Stimulated activated CD4-positive, alpha-beta T cell treated with anti-CD3 and anti-CD28 coated beads, Interleukin-1b, Interleukin-23, amount 100 ng/mL, for 48 hours (primary cell): ENCODE measurements around the gene PTTG2.
A peak's percentile ranks its signal among the peaks of the same experiment; 100 is the strongest.
"Not testable (repeated sequence)": the region's sequence is repeated elsewhere in the genome, so short reads cannot be mapped to it uniquely, and the experiment has no call there.

Experiments used
- DNase-seq: peaks from one replicate; pipeline ENCODE4 v3.0.0-alpha.2; 2020

PTTG2 gene

GRCh38 chr4:37958932-37959331 lies 1.3 kb upstream of the PTTG2 start:
- DNase-seq: no peak

GRCh38 chr4:37960679-37961450 lies 667 bp downstream of the PTTG2 start:
- DNase-seq: no peak

- no peak for DNase-seq
Observed at GRCh38 chr4:37964734-37965457, 4.7 kb downstream of the PTTG2 start.

GRCh38 chr4:37966044-37966443 lies 5.8 kb downstream of the PTTG2 start:
- no peak for DNase-seq

- no peak for DNase-seq
Observed at GRCh38 chr4:37967736-37968135, 7.5 kb downstream of the PTTG2 start.

- no peak for DNase-seq
Observed at GRCh38 chr4:37968747-37969146, 8.5 kb downstream of the PTTG2 start.

- peak; percentile 71 for DNase-seq
Observed at GRCh38 chr4:37970702-37971101, 10.5 kb downstream of the PTTG2 start.

- no peak for DNase-seq
Observed at GRCh38 chr4:37971202-37971601, 11.0 kb downstream of the PTTG2 start.

- DNase-seq: no peak
Observed at GRCh38 chr4:37973441-37973840, 13.2 kb downstream of the PTTG2 start.

GRCh38 chr4:37975321-37975822 lies 15.2 kb downstream of the PTTG2 start:
- not testable (repeated sequence) for DNase-seq

- no peak for DNase-seq
Observed at GRCh38 chr4:37976507-37976906, 16.3 kb downstream of the PTTG2 start.

- DNase-seq: peak; percentile 74
Observed at GRCh38 chr4:37976991-37977470, 16.8 kb downstream of the PTTG2 start.

- DNase-seq: peak; percentile 71
Observed at GRCh38 chr4:37977471-37978247, 17.5 kb downstream of the PTTG2 start.

- DNase-seq: peak; percentile 28
Observed at GRCh38 chr4:37978248-37978924, 18.2 kb downstream of the PTTG2 start.

- DNase-seq: no peak
Observed at GRCh38 chr4:37980246-37980645, 20.0 kb downstream of the PTTG2 start.

- DNase-seq: no peak
Observed at GRCh38 chr4:37981425-37981824, 21.2 kb downstream of the PTTG2 start.

GRCh38 chr4:37981844-37982720 lies 21.9 kb downstream of the PTTG2 start:
- DNase-seq: no peak

GRCh38 chr4:37982736-37983135 lies 22.5 kb downstream of the PTTG2 start:
- no peak for DNase-seq

GRCh38 chr4:37983951-37984350 lies 23.8 kb downstream of the PTTG2 start:
- no peak for DNase-seq

GRCh38 chr4:37985730-37986275 lies 25.6 kb downstream of the PTTG2 start:
- no peak for DNase-seq

GRCh38 chr4:37988670-37989069 lies 28.5 kb downstream of the PTTG2 start:
- DNase-seq: no peak
